ENCODE data around the gene RAD52.

The RAD52 gene

DNA sequence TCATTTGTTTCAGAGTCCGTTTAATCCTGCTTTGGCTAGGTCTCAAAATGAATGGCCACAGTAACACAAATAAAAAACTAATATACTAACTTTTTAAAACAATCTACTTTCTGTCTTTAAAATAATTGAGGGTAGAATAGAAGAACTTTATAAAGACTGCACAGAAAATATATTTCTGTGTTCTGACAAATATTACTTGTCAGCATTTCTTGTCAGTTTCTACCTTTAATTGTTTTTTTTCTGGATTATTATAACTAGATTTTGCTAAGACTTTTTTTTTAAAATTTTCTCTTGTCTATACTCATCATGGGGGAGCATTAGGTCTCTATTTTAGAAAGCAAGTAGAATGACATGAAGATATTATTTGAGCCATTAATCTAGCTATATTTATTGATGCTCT lies 86.2 kb downstream of the RAD52 start:
- no peak for DNase-seq

DNA sequence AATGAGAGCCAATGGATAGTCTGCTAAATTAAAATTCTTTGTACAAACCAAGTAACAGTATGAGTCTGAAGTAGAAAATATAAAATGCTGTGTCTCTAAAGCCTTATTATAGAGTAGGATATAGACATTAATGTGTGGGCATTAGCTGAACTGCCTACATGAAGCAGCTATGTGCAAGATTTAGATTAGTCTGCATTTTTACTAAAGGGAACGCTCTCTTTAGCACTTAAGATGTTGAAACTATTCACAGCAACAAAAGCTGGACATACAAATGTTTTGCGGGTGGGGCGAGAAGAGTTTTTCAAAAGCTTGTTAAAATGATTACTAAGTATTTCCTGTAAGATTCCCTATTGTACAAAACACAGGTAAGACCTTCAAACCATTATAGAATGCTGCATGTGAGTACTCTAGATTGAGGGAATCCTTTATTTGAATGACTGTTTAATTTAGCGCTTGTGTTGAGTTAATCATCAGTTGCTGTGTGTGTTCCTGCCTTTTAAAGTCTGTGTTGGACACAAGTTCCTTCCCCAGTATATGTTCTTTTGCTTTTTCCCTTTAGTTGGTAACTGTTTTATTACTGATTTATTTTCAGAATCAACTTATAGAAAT lies 87.1 kb downstream of the RAD52 start:
- no peak for DNase-seq

Data from stimulated activated CD4-positive, alpha-beta T cell treated with anti-CD3 and anti-CD28 coated beads, Interleukin-2, amount 100 ng/mL, for 48 hours (primary cell).